Transverse colon (tissue), 4 donors: ENCODE data around the gene F8. TPM values are rescaled to one million over a fixed set of nuclear protein-coding genes. Genes with fewer than 3 reads are reported as not detected.

Experiments
- DNase-seq: peaks from one replicate; pipeline ENCODE4 v3.0.0-alpha.2; 2019
- H3K27ac ChIP-seq, 4 donors: fragments of 200-600 bp; sonication (generic); 2 replicates each; pipeline ENCODE4 v1.5.1; 2016 to 2018; ENCODE audit warnings: inconsistent platforms in 4 of 4
- H3K27me3 ChIP-seq: fragments of 200-600 bp; sonication (generic); 2 replicates; pipeline ENCODE4 v1.5.1; 2017; ENCODE audit warnings: inconsistent platforms
- H3K36me3 ChIP-seq, 4 donors: fragments of 200-600 bp; sonication (generic); 2 replicates each; pipeline ENCODE4 v1.5.1; 2017 to 2019; ENCODE audit warnings: inconsistent platforms in 4 of 4
- H3K4me1 ChIP-seq, 4 donors: fragments of 200-600 bp; sonication (generic); 2 replicates each; pipeline ENCODE4 v1.5.1; 2017 to 2020; ENCODE audit warnings: inconsistent platforms in 4 of 4
- H3K4me3 ChIP-seq, 4 donors: fragments of 200-600 bp; sonication (generic); 1 replicate in 1 of 4; 2 replicates in 3 of 4; pipeline versions ENCODE4 v1.5.1 to v1.6.1; 2017 to 2019; ENCODE audit warnings: inconsistent platforms in 4 of 4
- H3K9me3 ChIP-seq, 2 donors: fragments of 200-600 bp; sonication (generic); 2 replicates each; pipeline ENCODE4 v1.5.1; 2017 to 2019; ENCODE audit warnings: inconsistent platforms in 2 of 2
- EP300 ChIP-seq: sonication (generic); formaldehyde crosslinking; IDR thresholded peaks from one replicate; pipeline ENCODE4 v1.6.1; 2017; ENCODE audit warnings: antibody characterized with exemption, low read depth
- POLR2A ChIP-seq: fragments of 450-650 bp; IDR thresholded peaks from one replicate; pipeline ENCODE4 v1.6.1; 2016; ENCODE audit warnings: antibody characterized with exemption, mild to moderate bottlenecking, moderate library complexity
- POLR2AphosphoS5 ChIP-seq, 3 donors: sonication (generic); formaldehyde crosslinking; IDR thresholded peaks; one replicate each; pipeline ENCODE4 v1.6.1; 2016; ENCODE audit warnings: antibody characterized with exemption in 3 of 3
- WGBS, 2 donors: methylation state at CpG; one replicate each; pipeline ENCODE4 v1.1.5; 2018; ENCODE audit warnings: low coverage in 1 of 2; 5-methylcytosine and 5-hydroxymethylcytosine counted together
- in situ Hi-C, 4 donors: fragments of 200-750 bp; cut with MboI; loops; one replicate each; pipeline versions ENCODE4 v1.15.0 to v1.15.1; 2017; ENCODE audit warnings: low sequenced_read_pairs in 3 of 4, low pct_ligation_motif_present in 1 of 4, low pct_unique_long_range_greater_than_20kb in 1 of 4
- intact Hi-C: fragments of 100-400 bp; cut with DNase I; formaldehyde crosslinking; loops from one replicate; pipeline ENCODE4 v1.15.1; 2023; ENCODE audit warnings: low total_unique reads
- total RNA-seq, 4 donors: library from RNA; depleted of rRNA; stranded (reverse); fragments of >200 nt; gene quantifications; one replicate each; pipeline ENCODE4 v1.1.0, GENCODE V29; 2016
- TF ChIP-seq, protein P1 (sequence below), 5 experiments: fragments of 200-600 bp in 3 of 5; fragments of 450-650 bp in 2 of 5; sonication (generic) in 3 of 5; IDR thresholded peaks; 1 replicate in 2 of 5; 2 replicates in 3 of 5; pipeline ENCODE4 v1.5.1; 2016 to 2017; ENCODE audit warnings: antibody characterized with exemption in 5 of 5, inconsistent platforms in 3 of 5, mild to moderate bottlenecking in 2 of 5, moderate library complexity in 1 of 5

Gene F8
- total RNA-seq, 4 donors from 2014 or later = 1.2 to 4.5 (median 4.0) TPM

DNA sequence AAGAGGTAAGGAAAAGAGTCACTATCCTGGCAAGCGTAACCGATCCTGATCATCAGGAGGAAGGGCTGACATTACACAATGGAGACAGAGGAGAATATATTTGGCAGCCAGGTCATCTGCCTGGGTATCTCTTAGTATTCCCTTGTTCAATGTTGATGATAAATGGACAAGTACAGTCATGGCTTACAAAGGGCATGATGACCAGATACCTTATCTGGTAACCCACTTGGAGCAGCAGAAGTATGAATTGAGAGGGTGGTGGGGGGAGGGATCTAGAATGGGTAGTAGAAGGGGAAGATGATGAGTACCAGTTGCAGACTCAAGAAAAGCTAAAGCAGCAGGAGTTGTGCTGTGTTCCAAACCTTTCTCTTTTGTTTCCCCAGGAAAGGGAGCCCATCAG lies 17.3 kb downstream of the F8 start:
- in situ Hi-C loops = no loop called here
- no peaks in the 10 kb centered on the region for H3K9me3 ChIP-seq
- no peaks in the 10 kb centered on the region for H3K36me3 ChIP-seq
- no peak overlapping the region for H3K4me3 ChIP-seq
- no peaks in the 10 kb centered on the region for H3K4me1 ChIP-seq
- WGBS, 2 donors = 89 to 100% methylated on average over 2 of the region's 2 CpGs
- DNase-seq = no peak
- no peaks in the 10 kb centered on the region for H3K27me3 ChIP-seq
- intact Hi-C loops = no loop called here
- TF ChIP-seq, protein P1, sequence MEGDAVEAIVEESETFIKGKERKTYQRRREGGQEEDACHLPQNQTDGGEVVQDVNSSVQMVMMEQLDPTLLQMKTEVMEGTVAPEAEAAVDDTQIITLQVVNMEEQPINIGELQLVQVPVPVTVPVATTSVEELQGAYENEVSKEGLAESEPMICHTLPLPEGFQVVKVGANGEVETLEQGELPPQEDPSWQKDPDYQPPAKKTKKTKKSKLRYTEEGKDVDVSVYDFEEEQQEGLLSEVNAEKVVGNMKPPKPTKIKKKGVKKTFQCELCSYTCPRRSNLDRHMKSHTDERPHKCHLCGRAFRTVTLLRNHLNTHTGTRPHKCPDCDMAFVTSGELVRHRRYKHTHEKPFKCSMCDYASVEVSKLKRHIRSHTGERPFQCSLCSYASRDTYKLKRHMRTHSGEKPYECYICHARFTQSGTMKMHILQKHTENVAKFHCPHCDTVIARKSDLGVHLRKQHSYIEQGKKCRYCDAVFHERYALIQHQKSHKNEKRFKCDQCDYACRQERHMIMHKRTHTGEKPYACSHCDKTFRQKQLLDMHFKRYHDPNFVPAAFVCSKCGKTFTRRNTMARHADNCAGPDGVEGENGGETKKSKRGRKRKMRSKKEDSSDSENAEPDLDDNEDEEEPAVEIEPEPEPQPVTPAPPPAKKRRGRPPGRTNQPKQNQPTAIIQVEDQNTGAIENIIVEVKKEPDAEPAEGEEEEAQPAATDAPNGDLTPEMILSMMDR (IDR thresholded peaks at IDR 0.05) = no peak
- TF ChIP-seq POLR2A (no peak), POLR2AphosphoS5 (IDR thresholded peaks at IDR 0.05) (no peak), EP300 (no peak)
- H3K27ac ChIP-seq = no peak overlapping the region

DNA sequence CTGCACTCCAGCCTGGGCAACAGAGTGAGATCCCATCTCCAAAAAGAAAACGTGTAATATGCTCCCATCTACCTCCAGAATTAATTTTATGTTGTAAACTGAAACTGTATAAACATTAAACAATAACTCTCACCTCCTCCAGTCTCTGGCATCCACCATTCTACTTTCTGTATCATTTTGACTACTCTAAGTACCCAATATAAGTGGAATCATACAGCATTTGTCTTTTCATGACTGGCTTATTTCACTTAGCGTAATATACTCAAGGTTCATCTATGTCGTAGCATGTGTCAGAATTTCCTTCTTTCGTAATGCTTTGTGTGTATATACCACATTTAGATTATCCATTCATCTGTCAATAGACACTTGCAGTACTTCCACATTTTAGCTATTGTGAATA lies 20.6 kb downstream of the F8 start:
- Histone ChIP-seq H3K4me3 (no peak overlapping the region), H3K4me1 (no peaks in the 10 kb centered on the region), H3K36me3 (no peaks in the 10 kb centered on the region), H3K27ac (no peak overlapping the region), H3K9me3 (no peaks in the 10 kb centered on the region), H3K27me3 (no peaks in the 10 kb centered on the region)
- 73 to 81% methylated on average over 3 to 4 of the region's 4 CpGs for WGBS, 2 donors
- in situ Hi-C loops (no loop called here), intact Hi-C loops (no loop called here)
- TF ChIP-seq, protein P1 (IDR thresholded peaks at IDR 0.05) = no peak
- no peak for TF ChIP-seq EP300
- no peak for TF ChIP-seq POLR2A
- no peak for TF ChIP-seq POLR2AphosphoS5 (IDR thresholded peaks at IDR 0.05)
- no peak for DNase-seq

DNA sequence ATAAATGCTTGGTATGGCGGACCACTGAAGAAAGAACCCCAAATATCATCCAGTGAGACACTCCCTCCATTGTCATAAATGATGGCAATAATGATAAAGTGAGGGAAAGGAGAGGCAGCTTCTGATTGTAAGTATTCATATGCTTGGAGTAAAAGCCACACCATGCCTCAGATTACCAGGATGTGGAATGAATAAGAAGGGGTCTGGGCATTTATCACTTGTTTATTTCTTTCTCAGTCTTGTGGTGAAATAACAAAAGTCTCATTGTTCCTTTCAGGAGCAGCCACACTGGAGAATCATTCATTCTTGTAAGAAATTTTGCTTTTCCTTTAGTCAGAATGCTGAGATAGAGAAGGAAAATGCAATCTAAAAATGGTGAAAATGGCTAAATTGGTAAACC lies 21.7 kb downstream of the F8 start:
- Histone ChIP-seq H3K36me3 (no peaks in the 10 kb centered on the region), H3K27me3 (no peaks in the 10 kb centered on the region), H3K4me3 (no peak overlapping the region), H3K27ac (no peak overlapping the region), H3K9me3 (no peaks in the 10 kb centered on the region), H3K4me1 (no peaks in the 10 kb centered on the region)
- TF ChIP-seq EP300 (no peak), POLR2A (no peak), POLR2AphosphoS5 (IDR thresholded peaks at IDR 0.05) (no peak)
- TF ChIP-seq, protein P1 (IDR thresholded peaks at IDR 0.05) = no peak
- DNase-seq = no peak
- in situ Hi-C loops = no loop called here
- intact Hi-C loops = no loop called here
- 63 to 67% methylated on average over 1 of the region's 1 CpG for WGBS, 2 donors

DNA sequence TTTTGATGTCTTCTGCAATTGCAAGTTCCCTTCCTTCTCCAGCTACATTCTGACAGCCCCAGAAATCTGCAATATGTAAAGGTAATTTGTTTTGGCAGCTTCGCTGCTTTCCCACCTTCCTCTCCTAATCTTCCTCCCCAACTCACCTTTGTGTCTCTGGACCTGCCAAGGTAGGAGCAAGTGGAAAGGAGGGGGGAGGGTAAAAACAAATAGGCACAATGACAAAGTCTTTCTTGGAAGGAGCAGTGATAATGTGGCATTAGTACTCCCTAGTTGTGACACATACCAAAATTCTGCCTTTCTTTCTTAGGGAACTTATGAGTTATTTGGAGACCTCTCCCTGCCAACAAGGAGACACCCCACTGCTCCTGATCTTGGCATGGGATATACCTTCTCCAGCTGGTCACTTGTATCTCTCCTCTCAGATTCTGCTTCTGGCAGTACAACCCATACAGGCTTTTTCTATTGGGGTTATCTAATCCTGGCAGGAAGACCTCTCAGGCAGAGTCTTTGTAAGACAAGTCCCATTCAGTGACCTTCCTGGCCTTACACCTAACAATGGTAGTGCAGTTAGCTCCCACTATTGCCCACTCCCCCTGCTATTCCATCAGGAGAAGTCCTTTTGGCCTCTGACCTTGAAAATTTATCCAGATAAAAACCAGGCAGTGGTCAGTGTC lies 24.2 kb downstream of the F8 start:
- no peak overlapping the region for H3K27ac ChIP-seq
- no peaks in the 10 kb centered on the region for H3K36me3 ChIP-seq
- no peaks in the 10 kb centered on the region for H3K4me1 ChIP-seq
- TF ChIP-seq EP300 (no peak), POLR2AphosphoS5 (IDR thresholded peaks at IDR 0.05) (no peak), POLR2A (no peak)
- TF ChIP-seq, protein P1 (IDR thresholded peaks at IDR 0.05) = no peak
- intact Hi-C loops = no loop called here
- no peak overlapping the region for H3K4me3 ChIP-seq
- no peaks in the 10 kb centered on the region for H3K27me3 ChIP-seq
- no peak for DNase-seq
- in situ Hi-C loops = loop anchor here in 1 of 4 donors (25.0 kb wide), 1 partner anchor 89 kb away; no protein-coding TSS in a partner anchor
- 76% methylated on average over 1 of the region's 1 CpG; no CpG with 5 or more reads in 1 of the 2 donors for WGBS, 2 donors
- H3K9me3 ChIP-seq = no peaks in the 10 kb centered on the region
